HEK293T (cell line): ENCODE measurements around the gene PARVB.

ENCODE experiments used
- ARNT ChIP-seq: fragments of 450-650 bp; IDR thresholded peaks from 2 replicates; pipeline ENCODE4 v1.6.1; 2017; ENCODE audit warnings: mild to moderate bottlenecking
- BHLHE40 ChIP-seq: fragments of 450-650 bp; IDR thresholded peaks from 2 replicates; pipeline ENCODE4 v1.6.1; 2016; ENCODE audit warnings: mild to moderate bottlenecking, moderate library complexity, borderline replicate concordance
- ELF4 ChIP-seq: fragments of 450-650 bp; IDR thresholded peaks from 2 replicates; pipeline ENCODE4 v1.6.1; 2017; ENCODE audit warnings: antibody characterized with exemption
- FOXA1 ChIP-seq: fragments of 450-650 bp; IDR thresholded peaks from 2 replicates; pipeline ENCODE4 v1.6.1; 2016; ENCODE audit warnings: mild to moderate bottlenecking
- FOXK2 ChIP-seq: fragments of 450-650 bp; IDR thresholded peaks from 2 replicates; pipeline ENCODE4 v1.6.1; 2016; ENCODE audit warnings: mild to moderate bottlenecking
- FOXM1 ChIP-seq: fragments of 450-650 bp; IDR thresholded peaks from 2 replicates; pipeline ENCODE4 v1.6.1; 2017; ENCODE audit warnings: mild to moderate bottlenecking, borderline replicate concordance
- L3MBTL2 ChIP-seq: fragments of 450-650 bp; conservative IDR thresholded peaks from 2 replicates; pipeline ENCODE4 v1.6.1; 2016; ENCODE audit warnings: mild to moderate bottlenecking
- LEF1 ChIP-seq: fragments of 450-650 bp; IDR thresholded peaks from 2 replicates; pipeline ENCODE4 v1.6.1; 2017; ENCODE audit warnings: mild to moderate bottlenecking, borderline replicate concordance
- NFRKB ChIP-seq: fragments of 450-650 bp; IDR thresholded peaks from 2 replicates; pipeline ENCODE4 v1.6.1; 2016; ENCODE audit warnings: mild to moderate bottlenecking, moderate library complexity
- PKNOX1 ChIP-seq: fragments of 450-650 bp; IDR thresholded peaks from 2 replicates; pipeline ENCODE4 v1.6.1; 2016
- SP1 ChIP-seq: fragments of 450-650 bp; IDR thresholded peaks from 2 replicates; pipeline ENCODE4 v1.6.1; 2017
- SUZ12 ChIP-seq: fragments of 450-650 bp; IDR thresholded peaks from 2 replicates; pipeline ENCODE4 v1.6.1; 2016; ENCODE audit warnings: mild to moderate bottlenecking
- TARDBP ChIP-seq: fragments of 450-650 bp; IDR thresholded peaks from 2 replicates; pipeline ENCODE4 v1.6.1; 2016
- ZNF384 ChIP-seq: fragments of 450-650 bp; IDR thresholded peaks from 2 replicates; pipeline ENCODE4 v1.6.1; 2016

DNA sequence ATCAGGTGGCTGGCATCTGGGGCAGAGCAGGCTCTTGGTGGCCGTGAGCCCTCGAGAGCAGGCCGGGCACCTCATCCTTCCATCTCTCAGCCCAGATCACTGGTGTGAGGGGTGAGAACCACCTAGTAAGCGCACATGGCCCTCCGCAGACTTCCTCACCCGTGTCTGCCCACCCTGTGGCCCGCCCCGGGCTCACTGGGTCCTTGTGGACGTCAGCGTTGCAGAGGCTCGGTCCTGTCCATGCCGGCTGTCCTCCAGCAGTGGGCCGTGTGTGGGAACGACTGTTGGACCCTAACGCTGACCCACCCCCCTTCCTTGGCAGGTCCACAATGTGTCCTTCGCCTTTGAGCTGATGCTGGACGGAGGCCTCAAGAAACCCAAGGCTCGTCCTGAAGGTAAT, 139.4 kb downstream of the PARVB start:
- TF ChIP-seq FOXA1, result no peak
- no peak for TF ChIP-seq PKNOX1
- no peak for TF ChIP-seq BHLHE40
- TF ChIP-seq ELF4, result no peak
- TF ChIP-seq LEF1, result no peak
- no peak for TF ChIP-seq FOXK2
- TF ChIP-seq ZNF384, result no peak
- TF ChIP-seq FOXM1, result no peak
- no peak for TF ChIP-seq ARNT
- TF ChIP-seq SP1, result no peak
- TF ChIP-seq SUZ12, result no peak
- TF ChIP-seq TARDBP, result no peak
- no peak for TF ChIP-seq L3MBTL2
- no peak for TF ChIP-seq NFRKB
